Transverse colon (tissue), 4 donors: Measurements from ENCODE around the gene PBX3.

Experiments
- EP300 ChIP-seq: sonication (generic); formaldehyde crosslinking; IDR thresholded peaks from one replicate; pipeline ENCODE4 v1.6.1; 2017; ENCODE audit warnings: antibody characterized with exemption, low read depth
- POLR2A ChIP-seq: fragments of 450-650 bp; IDR thresholded peaks from one replicate; pipeline ENCODE4 v1.6.1; 2016; ENCODE audit warnings: antibody characterized with exemption, mild to moderate bottlenecking, moderate library complexity
- POLR2AphosphoS5 ChIP-seq, 3 donors: sonication (generic); formaldehyde crosslinking; IDR thresholded peaks; one replicate each; pipeline ENCODE4 v1.6.1; 2016; ENCODE audit warnings: antibody characterized with exemption in 3 of 3
- TF ChIP-seq, protein P1 (sequence below), 5 experiments: fragments of 200-600 bp in 3 of 5; fragments of 450-650 bp in 2 of 5; sonication (generic) in 3 of 5; IDR thresholded peaks; 1 replicate in 2 of 5; 2 replicates in 3 of 5; pipeline ENCODE4 v1.5.1; 2016 to 2017; ENCODE audit warnings: antibody characterized with exemption in 5 of 5, inconsistent platforms in 3 of 5, mild to moderate bottlenecking in 2 of 5, moderate library complexity in 1 of 5

- no peak for TF ChIP-seq EP300
- TF ChIP-seq, protein P1, sequence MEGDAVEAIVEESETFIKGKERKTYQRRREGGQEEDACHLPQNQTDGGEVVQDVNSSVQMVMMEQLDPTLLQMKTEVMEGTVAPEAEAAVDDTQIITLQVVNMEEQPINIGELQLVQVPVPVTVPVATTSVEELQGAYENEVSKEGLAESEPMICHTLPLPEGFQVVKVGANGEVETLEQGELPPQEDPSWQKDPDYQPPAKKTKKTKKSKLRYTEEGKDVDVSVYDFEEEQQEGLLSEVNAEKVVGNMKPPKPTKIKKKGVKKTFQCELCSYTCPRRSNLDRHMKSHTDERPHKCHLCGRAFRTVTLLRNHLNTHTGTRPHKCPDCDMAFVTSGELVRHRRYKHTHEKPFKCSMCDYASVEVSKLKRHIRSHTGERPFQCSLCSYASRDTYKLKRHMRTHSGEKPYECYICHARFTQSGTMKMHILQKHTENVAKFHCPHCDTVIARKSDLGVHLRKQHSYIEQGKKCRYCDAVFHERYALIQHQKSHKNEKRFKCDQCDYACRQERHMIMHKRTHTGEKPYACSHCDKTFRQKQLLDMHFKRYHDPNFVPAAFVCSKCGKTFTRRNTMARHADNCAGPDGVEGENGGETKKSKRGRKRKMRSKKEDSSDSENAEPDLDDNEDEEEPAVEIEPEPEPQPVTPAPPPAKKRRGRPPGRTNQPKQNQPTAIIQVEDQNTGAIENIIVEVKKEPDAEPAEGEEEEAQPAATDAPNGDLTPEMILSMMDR (IDR thresholded peaks at IDR 0.05), result no peak
- no peak for TF ChIP-seq POLR2A
- TF ChIP-seq POLR2AphosphoS5 (IDR thresholded peaks at IDR 0.05), result no peak
These were observed 157.1 kb downstream of the PBX3 start for GRCh38 chr9:125904155-125904851.
